Keratinocyte (primary cell): ENCODE measurements around the gene FGF8. TPM values are rescaled to one million over a fixed set of nuclear protein-coding genes. Genes with fewer than 3 reads are reported as not detected.

ENCODE experiments used
- DNase-seq: peaks from one replicate; pipeline ENCODE4 v3.0.0-alpha.2; 2011; ENCODE audit warnings: low read depth, missing footprints, low spot score
- FAIRE-seq: peaks from 2 replicates; lab custom pipeline; 2011; peaks lifted over from hg19 to GRCh38; lab: Jason Lieb, UNC
- H2AFZ ChIP-seq: 2 replicates; pipeline ENCODE4 v1.6.0; 2012; ENCODE audit warnings: low read length, control low read depth, inconsistent platforms; ENCODE audit not compliant: control insufficient read depth
- H3K27ac ChIP-seq: 2 replicates; pipeline ENCODE4 v1.5.1; 2011; ENCODE audit warnings: low read length; ENCODE audit not compliant: control insufficient read depth, insufficient read depth
- H3K27me3 ChIP-seq: 3 replicates; pipeline ENCODE4 v1.6.0; 2011; ENCODE audit warnings: low read length; ENCODE audit not compliant: control insufficient read depth, insufficient read depth; ENCODE audit errors: extremely low read depth
- H3K36me3 ChIP-seq, 2 experiments: 2 replicates in 1 of 2; 3 replicates in 1 of 2; pipeline ENCODE4 v1.5.1; 2011; ENCODE audit warnings: low read length in 2 of 2, mild to moderate bottlenecking in 1 of 2; ENCODE audit not compliant: control insufficient read depth in 2 of 2, insufficient read depth in 2 of 2; ENCODE audit errors: extremely low read depth in 1 of 2
- H3K4me1 ChIP-seq: 3 replicates; pipeline ENCODE4 v1.5.1; 2011; ENCODE audit warnings: low read length; ENCODE audit not compliant: control insufficient read depth, insufficient read depth; ENCODE audit errors: extremely low read depth
- H3K4me2 ChIP-seq: 3 replicates; pipeline ENCODE4 v1.6.0; 2011; ENCODE audit warnings: low read depth, low read length; ENCODE audit not compliant: control insufficient read depth, insufficient read depth; ENCODE audit errors: extremely low read depth
- H3K4me3 ChIP-seq, 3 experiments: fragments of 200-600 bp in 1 of 3; sonication (generic) in 1 of 3; 2 replicates in 2 of 3; 3 replicates in 1 of 3; pipeline ENCODE4 v1.5.1; 2011 to 2016; ENCODE audit warnings: low read length in 3 of 3, mild to moderate bottlenecking in 3 of 3, control low read depth in 2 of 3, inconsistent platforms in 1 of 3, low read depth in 1 of 3, mixed read lengths in 1 of 3, mixed run types in 1 of 3, moderate library complexity in 1 of 3; ENCODE audit not compliant: control insufficient read depth in 2 of 3, insufficient read depth in 2 of 3; ENCODE audit errors: extremely low read depth in 1 of 3
- H3K79me2 ChIP-seq: 2 replicates; pipeline ENCODE4 v1.6.0; 2012; ENCODE audit warnings: low read length; ENCODE audit not compliant: control insufficient read depth, insufficient read depth
- H3K9ac ChIP-seq: 3 replicates; pipeline ENCODE4 v1.6.0; 2011; ENCODE audit warnings: low read length; ENCODE audit not compliant: control insufficient read depth, insufficient read depth; ENCODE audit errors: extremely low read depth
- H3K9me1 ChIP-seq: 3 replicates; pipeline ENCODE4 v1.6.0; 2011; ENCODE audit warnings: low read length; ENCODE audit not compliant: control insufficient read depth, insufficient read depth; ENCODE audit errors: extremely low read depth
- H3K9me3 ChIP-seq: 2 replicates; pipeline ENCODE4 v1.5.1; 2012; ENCODE audit warnings: low read depth, low read length; ENCODE audit not compliant: control insufficient read depth
- H4K20me1 ChIP-seq: 3 replicates; pipeline ENCODE4 v1.6.0; 2011; ENCODE audit warnings: low read length; ENCODE audit not compliant: control insufficient read depth, insufficient read depth; ENCODE audit errors: extremely low read depth
- CTCF ChIP-seq, 3 experiments: IDR thresholded peaks in 1 of 3; conservative IDR thresholded peaks in 1 of 3; optimal IDR thresholded peaks in 1 of 3; 2 replicates in 2 of 3; 3 replicates in 1 of 3; pipeline versions ENCODE3 to v1.5.1; 2011; ENCODE audit warnings: low read length in 3 of 3, mild to moderate bottlenecking in 3 of 3, moderate library complexity in 2 of 3, control low read depth in 1 of 3, inconsistent platforms in 1 of 3; ENCODE audit not compliant: insufficient read depth in 2 of 3; ENCODE audit errors: extremely low read depth in 1 of 3
- EZH2 ChIP-seq: IDR thresholded peaks from one replicate; pipeline ENCODE4 v1.6.1; 2012; ENCODE audit warnings: inconsistent platforms, mild to moderate bottlenecking, low read length, moderate library complexity
- dilution Hi-C: fragments of 300-500 bp; cut with MboI; formaldehyde crosslinking; loops from one replicate; pipeline ENCODE4 v1.7.0; 2020; ENCODE audit warnings: low sequenced_read_pairs; ENCODE audit not compliant: extremely low pct_ligation_motif_present
- polyA plus RNA-seq, 5 experiments: library from polyadenylated mRNA; depleted of rRNA in 3 of 5; stranded (reverse) in 3 of 5; stranded (forward) in 1 of 5; unstranded in 1 of 5; fragments of >200 nt; gene quantifications; 1 replicate in 1 of 5; 2 replicates in 3 of 5; 3 replicates in 1 of 5; pipeline versions ENCODE4 v1.2.1 to v1.2.3, GENCODE V29; 2011 to 2012; ENCODE audit warnings: missing spikeins in 2 of 5, low read depth in 1 of 5, low replicate concordance in 1 of 5

The FGF8 gene
- polyA plus RNA-seq, 1 donor (not counting 4 experiments of a cell fraction or from before 2014, with no cell fraction given): not detected

- H3K27ac ChIP-seq: no peak overlapping the region
- H3K9me3 ChIP-seq: no peaks in the 10 kb centered on the region
- TF ChIP-seq CTCF (optimal IDR thresholded peaks at IDR 0.05 in 1 of 3, IDR thresholded peaks at IDR 0.05 in 1 of 3, conservative IDR thresholded peaks at IDR 0.05 in 1 of 3; ENCODE audit: extremely low read depth in 1 of 3, insufficient read depth in 2 of 3, low read length in 3 of 3) (no peak), EZH2 (no peak)
- H3K79me2 ChIP-seq: no peaks in the 10 kb centered on the region
- no peak overlapping the region for H3K9ac ChIP-seq
- no peaks in the 10 kb centered on the region for H4K20me1 ChIP-seq
- H3K4me1 ChIP-seq: no peaks in the 10 kb centered on the region
- H3K9me1 ChIP-seq: no peaks in the 10 kb centered on the region
- H3K4me2 ChIP-seq: no peak overlapping the region
- peaks cover 56% of the 10 kb centered on the region for H3K27me3 ChIP-seq
- FAIRE-seq (no peak), DNase-seq (no peak)
- H2AFZ ChIP-seq: no peak overlapping the region
- H3K4me3 ChIP-seq: no peak overlapping the region
- H3K36me3 ChIP-seq: no peaks in the 10 kb centered on the region
- dilution Hi-C loops: no loop called here
These were observed 9.6 kb downstream of the FGF8 start for GRCh38 chr10:101766306-101766705.

DNA sequence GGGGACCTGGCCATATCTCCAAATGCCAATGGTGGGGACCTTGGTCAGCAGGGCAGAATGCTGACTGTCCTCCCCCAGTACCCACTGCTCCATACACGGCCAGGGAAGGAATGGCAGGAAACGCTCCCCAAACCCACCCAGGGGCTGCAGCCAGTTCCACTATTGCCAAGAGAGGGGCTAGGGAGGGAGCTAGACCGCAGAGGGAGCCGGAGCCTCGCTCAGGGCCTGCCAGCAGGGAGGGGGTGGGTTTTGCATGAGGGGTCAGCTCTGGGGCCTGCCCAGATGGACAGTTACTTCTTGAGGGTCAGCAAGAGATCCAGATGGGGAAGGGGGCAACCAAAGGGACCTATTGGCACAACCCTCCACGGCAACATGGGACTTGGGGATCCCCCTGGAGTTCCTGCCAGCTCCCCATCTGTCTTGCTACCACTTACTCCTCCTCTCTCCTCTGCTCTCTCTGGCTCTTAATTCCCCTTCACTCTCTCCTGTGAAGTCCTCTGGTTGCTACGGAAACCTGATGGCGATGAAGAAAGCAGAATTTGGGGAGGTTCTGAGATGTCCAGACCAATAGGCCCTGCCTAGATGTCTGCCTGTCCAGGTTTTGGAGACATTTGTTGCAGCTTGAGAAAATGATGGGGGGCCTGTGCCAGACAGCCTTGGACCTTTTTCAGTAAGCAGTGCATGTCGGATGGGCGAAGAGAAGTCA, 12.6 kb downstream of the FGF8 start:
- Histone ChIP-seq H3K9me1 (no peaks in the 10 kb centered on the region), H4K20me1 (no peaks in the 10 kb centered on the region), H3K4me3 (no peak overlapping the region), H3K27ac (no peak overlapping the region), H3K4me2 (no peak overlapping the region), H2AFZ (no peak overlapping the region), H3K4me1 (no peaks in the 10 kb centered on the region), H3K9ac (no peak overlapping the region), H3K9me3 (no peaks in the 10 kb centered on the region), H3K27me3 (peaks cover 38% of the 10 kb centered on the region), H3K79me2 (no peaks in the 10 kb centered on the region), H3K36me3 (no peaks in the 10 kb centered on the region)
- dilution Hi-C loops: no loop called here
- FAIRE-seq (no peak), DNase-seq (no peak)
- TF ChIP-seq EZH2 (no peak), CTCF (optimal IDR thresholded peaks at IDR 0.05 in 1 of 3, IDR thresholded peaks at IDR 0.05 in 1 of 3, conservative IDR thresholded peaks at IDR 0.05 in 1 of 3; ENCODE audit: extremely low read depth in 1 of 3, insufficient read depth in 2 of 3, low read length in 3 of 3) (no peak)
